Effector CD8-positive, alpha-beta T cell (primary cell): ENCODE results near the gene ATP13A4.

Source experiments
- DNase-seq: peaks from one replicate; lab custom pipeline; 2025; lab: John Stamatoyannopoulos, UW

Gene ATP13A4

GRCh38 chr3:193499136-193499770 lies 55.4 kb downstream of the ATP13A4 start:
- DNase-seq = no peak

- DNase-seq = no peak
Observed at GRCh38 chr3:193498215-193498614, 56.5 kb downstream of the ATP13A4 start.

GRCh38 chr3:193496658-193497057 lies 58.0 kb downstream of the ATP13A4 start:
- DNase-seq = no peak

- no peak for DNase-seq
Observed at GRCh38 chr3:193491026-193491425, 63.7 kb downstream of the ATP13A4 start.

- no peak for DNase-seq
Observed at GRCh38 chr3:193490580-193490979, 64.1 kb downstream of the ATP13A4 start.

- DNase-seq = no peak
Observed at GRCh38 chr3:193489949-193490348, 64.7 kb downstream of the ATP13A4 start.

- DNase-seq = no peak
Observed at GRCh38 chr3:193488741-193489140, 66.0 kb downstream of the ATP13A4 start.

- DNase-seq = no peak
Observed at GRCh38 chr3:193483988-193484539, 70.6 kb downstream of the ATP13A4 start.

- no peak for DNase-seq
Observed at GRCh38 chr3:193481436-193481835, 73.3 kb downstream of the ATP13A4 start.

- DNase-seq = no peak
Observed at GRCh38 chr3:193474446-193474845, 80.2 kb downstream of the ATP13A4 start.

GRCh38 chr3:193470710-193471109 lies 84.0 kb downstream of the ATP13A4 start:
- no peak for DNase-seq

- no peak for DNase-seq
Observed at GRCh38 chr3:193465992-193466608, 88.6 kb downstream of the ATP13A4 start.

- DNase-seq = no peak
Observed at GRCh38 chr3:193464889-193465288, 89.8 kb downstream of the ATP13A4 start.

- DNase-seq = no peak
Observed at GRCh38 chr3:193457526-193457925, 97.2 kb downstream of the ATP13A4 start.

- DNase-seq = no peak
Observed at GRCh38 chr3:193452338-193452737, 102.4 kb downstream of the ATP13A4 start.

GRCh38 chr3:193451902-193452301 lies 102.8 kb downstream of the ATP13A4 start:
- DNase-seq = no peak

GRCh38 chr3:193446965-193447602 lies 107.6 kb downstream of the ATP13A4 start:
- DNase-seq = no peak

- no peak for DNase-seq
Observed at GRCh38 chr3:193439423-193439822, 115.3 kb downstream of the ATP13A4 start.

- no peak for DNase-seq
Observed at GRCh38 chr3:193418576-193419373, 135.9 kb downstream of the ATP13A4 start.

GRCh38 chr3:193416629-193417028 lies 138.1 kb downstream of the ATP13A4 start:
- no peak for DNase-seq

- no peak for DNase-seq
Observed at GRCh38 chr3:193407688-193408087, 147.0 kb downstream of the ATP13A4 start.

GRCh38 chr3:193407112-193407511 lies 147.6 kb downstream of the ATP13A4 start:
- no peak for DNase-seq
